Neuronal stem cell (in vitro differentiated cells): ENCODE measurements around the gene INO80D.
A peak's percentile ranks its signal among the peaks of the same experiment; 100 is the strongest.
"Not testable (repeated sequence)": the region's sequence is repeated elsewhere in the genome, so short reads cannot be mapped to it uniquely, and the experiment has no call there.

Experiments
- DNase-seq: peaks from one replicate; pipeline ENCODE4 v3.0.0-alpha.2; 2013; ENCODE audit warnings: low spot score
- H2AFZ ChIP-seq: one replicate; pipeline ENCODE4 v1.6.1; 2013; ENCODE audit warnings: mild to moderate bottlenecking, low read length, inconsistent platforms
- H2AK5ac ChIP-seq: 2 replicates; pipeline ENCODE4 v1.6.1; 2013; ENCODE audit warnings: low read depth, mild to moderate bottlenecking, inconsistent platforms, low read length, moderate library complexity, mixed read lengths
- H2BK120ac ChIP-seq: 2 replicates; pipeline ENCODE4 v1.6.1; 2013; ENCODE audit warnings: low read depth, mild to moderate bottlenecking, inconsistent platforms, low read length, moderate library complexity, mixed read lengths
- H2BK12ac ChIP-seq: one replicate; pipeline ENCODE4 v1.6.1; 2013; ENCODE audit warnings: low read length, inconsistent platforms
- H2BK15ac ChIP-seq: 2 replicates; pipeline ENCODE4 v1.6.1; 2013; ENCODE audit warnings: mild to moderate bottlenecking, low read length, inconsistent platforms, mixed read lengths
- H2BK5ac ChIP-seq: one replicate; pipeline ENCODE4 v1.6.1; 2013; ENCODE audit warnings: inconsistent platforms, mild to moderate bottlenecking, low read length, moderate library complexity
- H3K14ac ChIP-seq: one replicate; pipeline ENCODE4 v1.6.1; 2013; ENCODE audit warnings: low read length, inconsistent platforms
- H3K18ac ChIP-seq: 2 replicates; pipeline ENCODE4 v1.6.1; 2013; ENCODE audit warnings: low read length, inconsistent platforms
- H3K23ac ChIP-seq: 2 replicates; pipeline ENCODE4 v1.6.1; 2013; ENCODE audit warnings: low read depth, mild to moderate bottlenecking, mixed read lengths, low read length, inconsistent platforms; ENCODE audit not compliant: poor library complexity
- H3K27ac ChIP-seq: replicated peaks from 3 replicates; pipeline ENCODE4 v1.5.1; 2013; ENCODE audit warnings: low read length, inconsistent platforms
- H3K27me3 ChIP-seq, 3 experiments: 2 replicates each; pipeline ENCODE4 v1.6.1; 2013; ENCODE audit warnings: low read length in 3 of 3, mild to moderate bottlenecking in 2 of 3, inconsistent platforms in 1 of 3, low read depth in 1 of 3, mixed read lengths in 1 of 3, moderate library complexity in 1 of 3; ENCODE audit not compliant: control insufficient read depth in 3 of 3, insufficient read depth in 3 of 3
- H3K36me3 ChIP-seq, 2 donors: replicated peaks in 1 of 2; 2 replicates each; pipeline ENCODE4 v1.6.1; 2013; ENCODE audit warnings: low read length in 2 of 2; ENCODE audit not compliant: control insufficient read depth in 2 of 2, insufficient read depth in 2 of 2
- H3K4ac ChIP-seq: 2 replicates; pipeline ENCODE4 v1.6.1; 2013; ENCODE audit warnings: inconsistent platforms, mild to moderate bottlenecking, low read length, moderate library complexity
- H3K4me1 ChIP-seq, 2 donors: 1 replicate in 1 of 2; 2 replicates in 1 of 2; pipeline ENCODE4 v1.6.1; 2013; ENCODE audit warnings: low read length in 2 of 2, low read depth in 1 of 2; ENCODE audit not compliant: control insufficient read depth in 2 of 2, insufficient read depth in 1 of 2
- H3K4me2 ChIP-seq: one replicate; pipeline ENCODE4 v1.6.1; 2013; ENCODE audit warnings: mild to moderate bottlenecking, low read length, inconsistent platforms; ENCODE audit not compliant: insufficient read depth, poor library complexity, severe bottlenecking
- H3K4me3 ChIP-seq, 2 donors: 2 replicates each; pipeline ENCODE4 v1.5.1; 2013; ENCODE audit warnings: low read length in 2 of 2, mild to moderate bottlenecking in 2 of 2, inconsistent platforms in 1 of 2, moderate library complexity in 1 of 2
- H3K79me1 ChIP-seq: one replicate; pipeline ENCODE4 v1.6.1; 2013; ENCODE audit warnings: low read depth, mild to moderate bottlenecking, inconsistent platforms, low read length, moderate library complexity
- H3K9ac ChIP-seq: one replicate; pipeline ENCODE4 v1.6.1; 2013; ENCODE audit warnings: mild to moderate bottlenecking, low read depth, low read length, inconsistent platforms; ENCODE audit not compliant: poor library complexity
- H3K9me3 ChIP-seq, 2 donors: replicated peaks in 1 of 2; 2 replicates each; pipeline versions ENCODE3 to v1.6.1; 2013; ENCODE audit warnings: low read length in 2 of 2, mild to moderate bottlenecking in 2 of 2, inconsistent platforms in 1 of 2, low read depth in 1 of 2, mixed read lengths in 1 of 2, moderate library complexity in 1 of 2; ENCODE audit not compliant: control insufficient read depth in 2 of 2, insufficient read depth in 1 of 2
- H4K8ac ChIP-seq: one replicate; pipeline ENCODE4 v1.6.1; 2013; ENCODE audit warnings: low read depth, mild to moderate bottlenecking, inconsistent platforms, low read length, moderate library complexity
- H4K91ac ChIP-seq: one replicate; pipeline ENCODE4 v1.6.1; 2013; ENCODE audit warnings: low read length, low read depth, mild to moderate bottlenecking, inconsistent platforms; ENCODE audit not compliant: poor library complexity
- WGBS, 2 donors: extraction: QIAGEN DNeasy Blood & Tissue Kit; methylation state at CpG; one replicate each; pipeline ENCODE4 v1.1.7; 2013; ENCODE audit warnings: missing lambda C conversion rate in 2 of 2, mixed read lengths in 1 of 2; ENCODE audit not compliant: insufficient read length in 2 of 2, insufficient replicate concordance in 1 of 2; ENCODE audit errors: extremely low coverage in 2 of 2; 5-methylcytosine and 5-hydroxymethylcytosine counted together

Gene INO80D

GRCh38 chr2:206033452-206033851 is 52.5 kb downstream of the INO80D start:
- not testable (repeated sequence) for H3K23ac ChIP-seq, H3K27ac ChIP-seq, H3K4me1 ChIP-seq, H3K4ac ChIP-seq, H3K27me3 ChIP-seq, DNase-seq, H2BK5ac ChIP-seq, H3K4me2 ChIP-seq, H3K14ac ChIP-seq, H3K18ac ChIP-seq, H3K9ac ChIP-seq, H2BK12ac ChIP-seq, H2AK5ac ChIP-seq, H3K79me1 ChIP-seq, H2AFZ ChIP-seq, H2BK120ac ChIP-seq, H2BK15ac ChIP-seq, H4K91ac ChIP-seq, H3K4me3 ChIP-seq, H4K8ac ChIP-seq
- WGBS, 2 donors = no CpG with 5 or more reads among the region's 1 CpG
- Histone ChIP-seq H3K36me3 (peaks cover 2 to 26% of the 10 kb centered on the region in 2 donors), H3K9me3 (peaks cover 0 to 14% of the 10 kb centered on the region in 2 donors)

- DNase-seq = no peak
- no peak overlapping the region for H2BK120ac ChIP-seq
- no peak overlapping the region for H2BK12ac ChIP-seq
- H3K27me3 ChIP-seq = no peaks in the 10 kb centered on the region
- no peak overlapping the region for H3K27ac ChIP-seq
- no peak overlapping the region for H3K23ac ChIP-seq
- no peak overlapping the region for H2AK5ac ChIP-seq
- H3K9ac ChIP-seq = no peak overlapping the region
- no peak overlapping the region for H3K18ac ChIP-seq
- H3K14ac ChIP-seq = no peak overlapping the region
- no peak overlapping the region for H4K91ac ChIP-seq
- H3K4me2 ChIP-seq = no peak overlapping the region
- H3K9me3 ChIP-seq = peaks cover 0 to 14% of the 10 kb centered on the region in 2 donors
- no CpG with 5 or more reads among the region's 8 CpGs for WGBS, 2 donors
- no peak overlapping the region for H4K8ac ChIP-seq
- no peaks in the 10 kb centered on the region for H3K4me1 ChIP-seq
- peaks cover 2 to 26% of the 10 kb centered on the region in 2 donors for H3K36me3 ChIP-seq
- H3K4me3 ChIP-seq = no peak overlapping the region
- H2BK15ac ChIP-seq = no peak overlapping the region
- H2AFZ ChIP-seq = no peak overlapping the region
- H2BK5ac ChIP-seq = no peak overlapping the region
- no peaks in the 10 kb centered on the region for H3K79me1 ChIP-seq
- no peak overlapping the region for H3K4ac ChIP-seq
These were observed 53.9 kb downstream of the INO80D start for GRCh38 chr2:206031950-206032567.

GRCh38 chr2:206031162-206031784 is 54.7 kb downstream of the INO80D start:
- no peak overlapping the region for H3K18ac ChIP-seq
- no peaks in the 10 kb centered on the region for H3K4me1 ChIP-seq
- no peak overlapping the region for H2AK5ac ChIP-seq
- H3K4ac ChIP-seq = no peak overlapping the region
- H3K9ac ChIP-seq = no peak overlapping the region
- H3K36me3 ChIP-seq = peaks cover 2 to 23% of the 10 kb centered on the region in 2 donors
- no peak overlapping the region for H2BK120ac ChIP-seq
- H3K14ac ChIP-seq = no peak overlapping the region
- no peak overlapping the region for H2BK15ac ChIP-seq
- H3K27ac ChIP-seq = no peak overlapping the region
- no peak overlapping the region for H2AFZ ChIP-seq
- H4K8ac ChIP-seq = no peak overlapping the region
- no peak overlapping the region for H3K4me2 ChIP-seq
- no peak overlapping the region for H2BK12ac ChIP-seq
- no peak for DNase-seq
- no peak overlapping the region for H3K23ac ChIP-seq
- peak overlapping the region in 1 of 2 donors; percentile 55 for H3K4me3 ChIP-seq
- H3K27me3 ChIP-seq = no peaks in the 10 kb centered on the region
- H3K79me1 ChIP-seq = no peaks in the 10 kb centered on the region
- no peak overlapping the region for H2BK5ac ChIP-seq
- WGBS, 2 donors = no CpG with 5 or more reads among the region's 11 CpGs
- H3K9me3 ChIP-seq = peaks cover 0 to 14% of the 10 kb centered on the region in 2 donors
- no peak overlapping the region for H4K91ac ChIP-seq

- Histone ChIP-seq H3K4me2 (no peak overlapping the region), H3K79me1 (no peaks in the 10 kb centered on the region), H2BK120ac (no peak overlapping the region), H2AK5ac (no peak overlapping the region), H3K9ac (no peak overlapping the region), H2AFZ (no peak overlapping the region), H3K4ac (no peak overlapping the region), H3K9me3 (peaks cover 0 to 14% of the 10 kb centered on the region in 2 donors), H2BK15ac (no peak overlapping the region), H3K36me3 (peaks cover 2 to 29% of the 10 kb centered on the region in 2 donors), H2BK5ac (no peak overlapping the region), H3K27ac (no peak overlapping the region), H3K14ac (no peak overlapping the region), H3K18ac (no peak overlapping the region), H3K27me3 (no peaks in the 10 kb centered on the region), H4K8ac (no peak overlapping the region), H2BK12ac (no peak overlapping the region), H3K4me3 (no peak overlapping the region), H3K4me1 (no peaks in the 10 kb centered on the region), H3K23ac (no peak overlapping the region), H4K91ac (no peak overlapping the region)
- DNase-seq = no peak
- no CpG with 5 or more reads among the region's 10 CpGs for WGBS, 2 donors
These were observed 57.9 kb downstream of the INO80D start for GRCh38 chr2:206028101-206028500.
